WTC11 (cell line): ENCODE measurements around the gene EXO5. TPM values are rescaled to one million over a fixed set of nuclear protein-coding genes. Genes with fewer than 3 reads are reported as not detected.

Experiments used
- ATAC-seq: fragments of 200-7000 bp; cut with Tn5 transposase; 2 replicates; pipeline ENCODE4 v1.10.0; 2021; ENCODE audit warnings: mild to moderate bottlenecking, moderate library complexity
- CTCF ChIA-PET: fragments of 300-600 bp; sonication (Branson Sonifier 250); formaldehyde crosslinking; loops from one replicate; lab custom pipeline; 2021; ENCODE audit warnings: antibody characterized with exemption; lab: Charles Lee
- POLR2A ChIA-PET: fragments of 350-600 bp; sonication (Branson Sonifier 250); formaldehyde crosslinking; loops from one replicate; lab custom pipeline; 2021; ENCODE audit warnings: antibody characterized with exemption; lab: Charles Lee
- DNase-seq: peaks from one replicate; pipeline ENCODE4 v3.0.0; 2021; ENCODE audit warnings: low spot score
- H3K27ac Mint-ChIP-seq: 2 replicates; pipeline ENCODE4 v1.8.0; 2021; ENCODE audit warnings: mixed read lengths
- H3K27me3 Mint-ChIP-seq: 2 replicates; pipeline ENCODE4 v1.8.0; 2021; ENCODE audit warnings: low read depth, mild to moderate bottlenecking, moderate library complexity, mixed read lengths
- H3K36me3 Mint-ChIP-seq: 2 replicates; pipeline ENCODE4 v1.8.0; 2021; ENCODE audit warnings: mixed read lengths
- H3K4me1 Mint-ChIP-seq: 2 replicates; pipeline ENCODE4 v1.8.0; 2022; ENCODE audit warnings: mixed read lengths
- H3K4me3 Mint-ChIP-seq: 2 replicates; pipeline ENCODE4 v1.8.0; 2021; ENCODE audit warnings: mild to moderate bottlenecking, moderate library complexity, mixed read lengths
- H3K9me3 Mint-ChIP-seq: 2 replicates; pipeline ENCODE4 v1.8.0; 2021; ENCODE audit warnings: mixed read lengths
- FOXK1 ChIP-seq: sonication (generic); formaldehyde crosslinking; IDR thresholded peaks from 2 replicates; pipeline ENCODE4 v1.8.0; 2022; ENCODE audit warnings: mild to moderate bottlenecking, moderate library complexity, missing genetic modification reagents
- GABPB1 ChIP-seq: sonication (generic); formaldehyde crosslinking; IDR thresholded peaks from 2 replicates; pipeline ENCODE4 v1.8.1; 2023; ENCODE audit warnings: mild to moderate bottlenecking, missing genetic modification reagents
- GTF2I ChIP-seq: fragments of 250-450 bp; sonication (Bioruptor Pico); conservative IDR thresholded peaks from 2 replicates; pipeline ENCODE4 v1.4.0; 2021; ENCODE audit warnings: mild to moderate bottlenecking
- NFATC4 ChIP-seq: fragments of 250-450 bp; sonication (Bioruptor Pico); IDR thresholded peaks from 2 replicates; pipeline ENCODE4 v1.9.0; 2021; ENCODE audit warnings: mild to moderate bottlenecking
- NFE2L1 ChIP-seq: sonication (generic); formaldehyde crosslinking; IDR thresholded peaks from 2 replicates; pipeline ENCODE4 v1.8.1; 2023; ENCODE audit warnings: missing genetic modification reagents
- OVOL2 ChIP-seq: fragments of 250-450 bp; sonication (Bioruptor Pico); IDR thresholded peaks from 2 replicates; pipeline ENCODE4 v1.9.0; 2021; ENCODE audit warnings: mild to moderate bottlenecking, borderline replicate concordance
- RORB ChIP-seq: fragments of 250-450 bp; sonication (Bioruptor Pico); IDR thresholded peaks from 2 replicates; pipeline ENCODE4 v1.9.0; 2021; ENCODE audit warnings: mild to moderate bottlenecking
- TP53 ChIP-seq: sonication (generic); formaldehyde crosslinking; IDR thresholded peaks from 2 replicates; pipeline ENCODE4 v1.8.1; 2023; ENCODE audit warnings: mild to moderate bottlenecking, missing genetic modification reagents
- ZNF138 ChIP-seq: sonication (generic); formaldehyde crosslinking; conservative IDR thresholded peaks from 2 replicates; pipeline ENCODE4 v1.8.1; 2022; ENCODE audit warnings: mild to moderate bottlenecking, moderate library complexity, missing genetic modification reagents
- ZNF219 ChIP-seq: sonication (generic); formaldehyde crosslinking; IDR thresholded peaks from 2 replicates; pipeline ENCODE4 v1.8.0; 2023; ENCODE audit warnings: missing genetic modification reagents, mild to moderate bottlenecking, borderline replicate concordance
- total RNA-seq: library from RNA; stranded (reverse); gene quantifications from 3 replicates; pipeline ENCODE4 v1.2.3, GENCODE V29; 2021
- TF ChIP-seq, protein P1 (sequence below): sonication (generic); formaldehyde crosslinking; IDR thresholded peaks from 2 replicates; pipeline ENCODE4 v1.8.0; 2022; ENCODE audit warnings: mild to moderate bottlenecking, missing genetic modification reagents
- TF ChIP-seq, protein P2 (sequence below): fragments of 250-450 bp; sonication (Bioruptor Pico); IDR thresholded peaks from 2 replicates; pipeline ENCODE4 v1.9.0; 2021; ENCODE audit warnings: moderate library complexity, mild to moderate bottlenecking, inconsistent platforms, borderline replicate concordance
- TF ChIP-seq, protein P3 (sequence below): sonication (generic); formaldehyde crosslinking; IDR thresholded peaks from 2 replicates; pipeline ENCODE4 v1.8.1; 2022; ENCODE audit warnings: low read depth, mild to moderate bottlenecking, moderate library complexity, missing genetic modification reagents, borderline replicate concordance
- TF ChIP-seq, protein P4 (sequence below): sonication (generic); formaldehyde crosslinking; IDR thresholded peaks from 2 replicates; pipeline ENCODE4 v1.8.1; 2022; ENCODE audit warnings: mild to moderate bottlenecking, missing genetic modification reagents, moderate library complexity, borderline replicate concordance
- TF ChIP-seq, protein P5 (sequence below): fragments of 250-450 bp; sonication (Bioruptor Pico); IDR thresholded peaks from 2 replicates; pipeline ENCODE4 v1.9.0; 2021; ENCODE audit warnings: mild to moderate bottlenecking
- TF ChIP-seq, protein P6 (sequence below): sonication (generic); formaldehyde crosslinking; IDR thresholded peaks from 2 replicates; pipeline ENCODE4 v1.8.0; 2022; ENCODE audit warnings: mild to moderate bottlenecking, missing genetic modification reagents
- TF ChIP-seq, protein P7 (sequence below): sonication (generic); formaldehyde crosslinking; IDR thresholded peaks from 2 replicates; pipeline ENCODE4 v1.8.0; 2023; ENCODE audit warnings: missing genetic modification reagents, mild to moderate bottlenecking, borderline replicate concordance

Gene EXO5
- total RNA-seq, 1 experiment from 2014 or later = 5.5 TPM

DNA sequence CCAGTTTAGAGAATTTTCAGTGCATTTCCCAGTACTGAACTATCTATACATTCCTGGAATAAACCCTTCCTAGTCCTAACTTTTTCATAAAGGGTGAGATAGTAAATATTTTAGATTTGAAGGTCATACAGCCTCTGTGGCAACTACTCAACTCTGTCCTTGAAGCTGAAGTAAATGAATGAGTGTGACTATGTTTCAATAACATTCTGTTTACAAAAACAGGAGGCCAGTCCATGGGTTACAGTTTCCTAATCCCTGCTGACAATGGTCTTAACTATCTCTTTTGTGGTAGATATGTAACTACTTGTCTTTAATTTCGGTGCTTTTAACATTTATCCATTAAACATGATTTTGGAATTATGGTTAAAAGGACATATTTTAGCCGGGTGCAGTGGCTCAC is 27.2 kb downstream of the EXO5 start:
- Mint-ChIP-seq H3K4me3 (no peak overlapping the region), H3K9me3 (peaks cover 9% of the 10 kb centered on the region)
- TF ChIP-seq GABPB1 = 0 out of 2 replicates have a peak, but pooled peaks have one; percentile 45
- TF ChIP-seq ZNF138 (CRISPR knock-in tag) = no peak
- TF ChIP-seq, all 79 proteins: peak for 1
- Mint-ChIP-seq H3K27me3 (no peaks in the 10 kb centered on the region), H3K27ac (no peak overlapping the region), H3K36me3 (peaks cover 33% of the 10 kb centered on the region), H3K4me1 (peaks cover 12% of the 10 kb centered on the region)
- ChIA-PET POLR2A (no interaction called here), CTCF (no interaction called here)
- no peak for DNase-seq
- ATAC-seq = no peak

DNA sequence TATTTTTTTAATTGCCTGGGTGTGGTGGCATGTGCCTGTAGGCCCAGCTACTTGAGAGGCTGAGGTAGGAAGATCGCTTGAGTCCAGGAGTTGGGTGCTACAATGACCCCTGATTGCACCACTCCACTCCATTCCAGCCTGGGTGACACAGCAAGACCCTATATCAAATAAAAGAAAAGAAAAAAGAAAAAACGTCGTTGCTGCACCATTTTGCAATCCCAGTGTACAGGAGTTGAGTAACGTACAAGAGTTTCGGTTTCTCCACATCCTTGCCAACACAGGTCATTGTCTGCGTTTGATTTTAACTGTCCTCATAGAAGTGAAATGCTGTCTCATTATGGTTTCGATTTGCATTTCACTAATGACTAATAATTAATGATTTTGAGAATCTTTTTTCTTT is 30.8 kb downstream of the EXO5 start:
- no peak overlapping the region for H3K4me3 Mint-ChIP-seq

More for the DNA sequence above, 30.8 kb downstream of the EXO5 start:
- ChIA-PET POLR2A (interaction anchor here (0.6 kb wide), 1 partner anchor 26 kb away, joined by 3 read pairs; no protein-coding TSS in a partner anchor), CTCF (interaction anchor here (1.4 kb wide), 1 partner anchor 8 kb away, joined by 3 read pairs; the partner anchor contains the start of gene ZNF684)
- Mint-ChIP-seq H3K4me1 (peaks cover 5% of the 10 kb centered on the region; the same call in 1 of the 2 replicates), H3K27me3 (no peaks in the 10 kb centered on the region), H3K36me3 (peaks cover 59% of the 10 kb centered on the region), H3K9me3 (peaks cover 13% of the 10 kb centered on the region), H3K27ac (no peak overlapping the region)
- ATAC-seq = no peak
- TF ChIP-seq FOXK1 (CRISPR knock-in tag) = no peak
- TF ChIP-seq OVOL2 = no peak
- TF ChIP-seq, protein P1, sequence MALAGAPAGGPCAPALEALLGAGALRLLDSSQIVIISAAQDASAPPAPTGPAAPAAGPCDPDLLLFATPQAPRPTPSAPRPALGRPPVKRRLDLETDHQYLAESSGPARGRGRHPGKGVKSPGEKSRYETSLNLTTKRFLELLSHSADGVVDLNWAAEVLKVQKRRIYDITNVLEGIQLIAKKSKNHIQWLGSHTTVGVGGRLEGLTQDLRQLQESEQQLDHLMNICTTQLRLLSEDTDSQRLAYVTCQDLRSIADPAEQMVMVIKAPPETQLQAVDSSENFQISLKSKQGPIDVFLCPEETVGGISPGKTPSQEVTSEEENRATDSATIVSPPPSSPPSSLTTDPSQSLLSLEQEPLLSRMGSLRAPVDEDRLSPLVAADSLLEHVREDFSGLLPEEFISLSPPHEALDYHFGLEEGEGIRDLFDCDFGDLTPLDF (CRISPR knock-in tag) = no peak
- TF ChIP-seq, protein P2, sequence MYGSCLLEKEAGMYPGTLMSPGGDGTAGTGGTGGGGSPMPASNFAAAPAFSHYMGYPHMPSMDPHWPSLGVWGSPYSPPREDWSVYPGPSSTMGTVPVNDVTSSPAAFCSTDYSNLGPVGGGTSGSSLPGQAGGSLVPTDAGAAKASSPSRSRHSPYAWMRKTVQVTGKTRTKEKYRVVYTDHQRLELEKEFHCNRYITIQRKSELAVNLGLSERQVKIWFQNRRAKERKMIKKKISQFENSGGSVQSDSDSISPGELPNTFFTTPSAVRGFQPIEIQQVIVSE (CRISPR knock-in tag) = no peak
- no peak for TF ChIP-seq TP53 (CRISPR knock-in tag)
- TF ChIP-seq, protein P3, sequence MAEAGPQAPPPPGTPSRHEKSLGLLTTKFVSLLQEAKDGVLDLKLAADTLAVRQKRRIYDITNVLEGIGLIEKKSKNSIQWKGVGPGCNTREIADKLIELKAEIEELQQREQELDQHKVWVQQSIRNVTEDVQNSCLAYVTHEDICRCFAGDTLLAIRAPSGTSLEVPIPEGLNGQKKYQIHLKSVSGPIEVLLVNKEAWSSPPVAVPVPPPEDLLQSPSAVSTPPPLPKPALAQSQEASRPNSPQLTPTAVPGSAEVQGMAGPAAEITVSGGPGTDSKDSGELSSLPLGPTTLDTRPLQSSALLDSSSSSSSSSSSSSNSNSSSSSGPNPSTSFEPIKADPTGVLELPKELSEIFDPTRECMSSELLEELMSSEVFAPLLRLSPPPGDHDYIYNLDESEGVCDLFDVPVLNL = no peak
- no peak for TF ChIP-seq RORB (CRISPR knock-in tag)
- no peak for TF ChIP-seq NFATC4 (CRISPR knock-in tag)
- TF ChIP-seq, protein P4, sequence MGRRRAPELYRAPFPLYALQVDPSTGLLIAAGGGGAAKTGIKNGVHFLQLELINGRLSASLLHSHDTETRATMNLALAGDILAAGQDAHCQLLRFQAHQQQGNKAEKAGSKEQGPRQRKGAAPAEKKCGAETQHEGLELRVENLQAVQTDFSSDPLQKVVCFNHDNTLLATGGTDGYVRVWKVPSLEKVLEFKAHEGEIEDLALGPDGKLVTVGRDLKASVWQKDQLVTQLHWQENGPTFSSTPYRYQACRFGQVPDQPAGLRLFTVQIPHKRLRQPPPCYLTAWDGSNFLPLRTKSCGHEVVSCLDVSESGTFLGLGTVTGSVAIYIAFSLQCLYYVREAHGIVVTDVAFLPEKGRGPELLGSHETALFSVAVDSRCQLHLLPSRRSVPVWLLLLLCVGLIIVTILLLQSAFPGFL = no peak
- no peak for TF ChIP-seq NFE2L1 (CRISPR knock-in tag)
- TF ChIP-seq, protein P5, sequence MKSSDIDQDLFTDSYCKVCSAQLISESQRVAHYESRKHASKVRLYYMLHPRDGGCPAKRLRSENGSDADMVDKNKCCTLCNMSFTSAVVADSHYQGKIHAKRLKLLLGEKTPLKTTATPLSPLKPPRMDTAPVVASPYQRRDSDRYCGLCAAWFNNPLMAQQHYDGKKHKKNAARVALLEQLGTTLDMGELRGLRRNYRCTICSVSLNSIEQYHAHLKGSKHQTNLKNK (CRISPR knock-in tag) = no peak
- TF ChIP-seq ZNF219 (CRISPR knock-in tag) = no peak
- TF ChIP-seq, protein P6, sequence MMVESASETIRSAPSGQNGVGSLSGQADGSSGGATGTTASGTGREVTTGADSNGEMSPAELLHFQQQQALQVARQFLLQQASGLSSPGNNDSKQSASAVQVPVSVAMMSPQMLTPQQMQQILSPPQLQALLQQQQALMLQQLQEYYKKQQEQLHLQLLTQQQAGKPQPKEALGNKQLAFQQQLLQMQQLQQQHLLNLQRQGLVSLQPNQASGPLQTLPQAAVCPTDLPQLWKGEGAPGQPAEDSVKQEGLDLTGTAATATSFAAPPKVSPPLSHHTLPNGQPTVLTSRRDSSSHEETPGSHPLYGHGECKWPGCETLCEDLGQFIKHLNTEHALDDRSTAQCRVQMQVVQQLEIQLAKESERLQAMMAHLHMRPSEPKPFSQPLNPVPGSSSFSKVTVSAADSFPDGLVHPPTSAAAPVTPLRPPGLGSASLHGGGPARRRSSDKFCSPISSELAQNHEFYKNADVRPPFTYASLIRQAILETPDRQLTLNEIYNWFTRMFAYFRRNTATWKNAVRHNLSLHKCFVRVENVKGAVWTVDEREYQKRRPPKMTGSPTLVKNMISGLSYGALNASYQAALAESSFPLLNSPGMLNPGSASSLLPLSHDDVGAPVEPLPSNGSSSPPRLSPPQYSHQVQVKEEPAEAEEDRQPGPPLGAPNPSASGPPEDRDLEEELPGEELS = no peak
- no peak for TF ChIP-seq GTF2I (CRISPR knock-in tag)
- TF ChIP-seq, protein P7, sequence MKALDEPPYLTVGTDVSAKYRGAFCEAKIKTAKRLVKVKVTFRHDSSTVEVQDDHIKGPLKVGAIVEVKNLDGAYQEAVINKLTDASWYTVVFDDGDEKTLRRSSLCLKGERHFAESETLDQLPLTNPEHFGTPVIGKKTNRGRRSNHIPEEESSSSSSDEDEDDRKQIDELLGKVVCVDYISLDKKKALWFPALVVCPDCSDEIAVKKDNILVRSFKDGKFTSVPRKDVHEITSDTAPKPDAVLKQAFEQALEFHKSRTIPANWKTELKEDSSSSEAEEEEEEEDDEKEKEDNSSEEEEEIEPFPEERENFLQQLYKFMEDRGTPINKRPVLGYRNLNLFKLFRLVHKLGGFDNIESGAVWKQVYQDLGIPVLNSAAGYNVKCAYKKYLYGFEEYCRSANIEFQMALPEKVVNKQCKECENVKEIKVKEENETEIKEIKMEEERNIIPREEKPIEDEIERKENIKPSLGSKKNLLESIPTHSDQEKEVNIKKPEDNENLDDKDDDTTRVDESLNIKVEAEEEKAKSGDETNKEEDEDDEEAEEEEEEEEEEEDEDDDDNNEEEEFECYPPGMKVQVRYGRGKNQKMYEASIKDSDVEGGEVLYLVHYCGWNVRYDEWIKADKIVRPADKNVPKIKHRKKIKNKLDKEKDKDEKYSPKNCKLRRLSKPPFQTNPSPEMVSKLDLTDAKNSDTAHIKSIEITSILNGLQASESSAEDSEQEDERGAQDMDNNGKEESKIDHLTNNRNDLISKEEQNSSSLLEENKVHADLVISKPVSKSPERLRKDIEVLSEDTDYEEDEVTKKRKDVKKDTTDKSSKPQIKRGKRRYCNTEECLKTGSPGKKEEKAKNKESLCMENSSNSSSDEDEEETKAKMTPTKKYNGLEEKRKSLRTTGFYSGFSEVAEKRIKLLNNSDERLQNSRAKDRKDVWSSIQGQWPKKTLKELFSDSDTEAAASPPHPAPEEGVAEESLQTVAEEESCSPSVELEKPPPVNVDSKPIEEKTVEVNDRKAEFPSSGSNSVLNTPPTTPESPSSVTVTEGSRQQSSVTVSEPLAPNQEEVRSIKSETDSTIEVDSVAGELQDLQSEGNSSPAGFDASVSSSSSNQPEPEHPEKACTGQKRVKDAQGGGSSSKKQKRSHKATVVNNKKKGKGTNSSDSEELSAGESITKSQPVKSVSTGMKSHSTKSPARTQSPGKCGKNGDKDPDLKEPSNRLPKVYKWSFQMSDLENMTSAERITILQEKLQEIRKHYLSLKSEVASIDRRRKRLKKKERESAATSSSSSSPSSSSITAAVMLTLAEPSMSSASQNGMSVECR = no peak
- DNase-seq = no peak
